ENCODE data around the gene VTI1A. TPM values are rescaled to one million over a fixed set of nuclear protein-coding genes. Genes with fewer than 3 reads are reported as not detected.

VTI1A gene
- total RNA-seq, 1 donor from 2014 or later, result 34.2 TPM

GRCh38 chr10:112773783-112774182 lies 326.8 kb downstream of the VTI1A start:
- Mint-ChIP-seq H3K36me3 (ENCODE audit: low read depth) (peaks cover 16% of the 10 kb centered on the region), H3K9me3 (peaks cover 10% of the 10 kb centered on the region), H3K27me3 (ENCODE audit: low read depth) (no peaks in the 10 kb centered on the region), H3K4me3 (no peak overlapping the region), H3K27ac (ENCODE audit: unreplicated experiment) (no peak overlapping the region), H3K4me1 (peaks cover 38% of the 10 kb centered on the region)
- TF ChIP-seq CTCF (conservative IDR thresholded peaks at IDR 0.05), result no peak
- no peak for DNase-seq (ENCODE audit: low read depth, low spot score)

GRCh38 chr10:112774210-112774609 lies 327.2 kb downstream of the VTI1A start:
- Mint-ChIP-seq H3K27ac (ENCODE audit: unreplicated experiment) (no peak overlapping the region), H3K36me3 (ENCODE audit: low read depth) (peaks cover 16% of the 10 kb centered on the region), H3K4me1 (peaks cover 38% of the 10 kb centered on the region), H3K27me3 (ENCODE audit: low read depth) (no peaks in the 10 kb centered on the region), H3K4me3 (no peak overlapping the region), H3K9me3 (peaks cover 10% of the 10 kb centered on the region)
- no peak for TF ChIP-seq CTCF (conservative IDR thresholded peaks at IDR 0.05)
- no peak for DNase-seq (ENCODE audit: low read depth, low spot score)

GRCh38 chr10:112774798-112775197 lies 327.8 kb downstream of the VTI1A start:
- Mint-ChIP-seq H3K36me3 (ENCODE audit: low read depth) (peaks cover 16% of the 10 kb centered on the region), H3K27me3 (ENCODE audit: low read depth) (no peaks in the 10 kb centered on the region), H3K4me3 (peak overlapping the region; percentile 58), H3K4me1 (peaks cover 38% of the 10 kb centered on the region), H3K9me3 (peaks cover 10% of the 10 kb centered on the region), H3K27ac (ENCODE audit: unreplicated experiment) (peak overlapping the region; percentile 2)
- no peak for TF ChIP-seq CTCF (conservative IDR thresholded peaks at IDR 0.05)
- no peak for DNase-seq (ENCODE audit: low read depth, low spot score)

- Mint-ChIP-seq H3K9me3 (peaks cover 10% of the 10 kb centered on the region), H3K36me3 (ENCODE audit: low read depth) (peaks cover 16% of the 10 kb centered on the region), H3K4me3 (peak overlapping the region; percentile 58), H3K27me3 (ENCODE audit: low read depth) (no peaks in the 10 kb centered on the region), H3K4me1 (peaks cover 38% of the 10 kb centered on the region), H3K27ac (ENCODE audit: unreplicated experiment) (peak overlapping the region; percentile 65)
- DNase-seq (ENCODE audit: low read depth, low spot score), result no peak
- TF ChIP-seq CTCF (conservative IDR thresholded peaks at IDR 0.05), result no peak
Measured at GRCh38 chr10:112775381-112775780, 328.4 kb downstream of the VTI1A start.

- Mint-ChIP-seq H3K36me3 (ENCODE audit: low read depth) (peaks cover 13% of the 10 kb centered on the region), H3K27me3 (ENCODE audit: low read depth) (no peaks in the 10 kb centered on the region), H3K9me3 (peaks cover 10% of the 10 kb centered on the region), H3K4me1 (peaks cover 38% of the 10 kb centered on the region), H3K27ac (ENCODE audit: unreplicated experiment) (peak overlapping the region; percentile 65), H3K4me3 (peak overlapping the region; percentile 58)
- DNase-seq (ENCODE audit: low read depth, low spot score), result no peak
- TF ChIP-seq CTCF (conservative IDR thresholded peaks at IDR 0.05), result no peak
Measured at GRCh38 chr10:112775892-112776674, 329.1 kb downstream of the VTI1A start.

Measured in neural crest cell (in vitro differentiated cells).